MM.1S (cell line): ENCODE measurements around the gene CEACAM18.

Experiments used
- DNase-seq: peaks from one replicate; pipeline ENCODE4 v3.0.0-alpha.2; 2015
- H2AFZ ChIP-seq: fragments of 300-600 bp; sonication (generic); 2 replicates; pipeline ENCODE4 v1.6.0; 2016; ENCODE audit warnings: antibody characterized with exemption, low read length
- H3F3A ChIP-seq: fragments of 300-600 bp; sonication (generic); 2 replicates; pipeline ENCODE4 v1.6.1; 2016; ENCODE audit warnings: mild to moderate bottlenecking, antibody characterized with exemption, low read length, moderate library complexity, mixed read lengths; ENCODE audit not compliant: insufficient read depth
- H3K27ac ChIP-seq: fragments of 300-600 bp; sonication (generic); 2 replicates; pipeline ENCODE4 v1.5.1; 2016; ENCODE audit warnings: mild to moderate bottlenecking, low read length
- H3K27me3 ChIP-seq: fragments of 300-600 bp; sonication (generic); replicated peaks from 2 replicates; pipeline ENCODE4 v1.6.0; 2016; ENCODE audit warnings: low read length; ENCODE audit not compliant: insufficient read depth
- H3K36me3 ChIP-seq: fragments of 300-600 bp; sonication (generic); replicated peaks from 2 replicates; pipeline ENCODE4 v1.6.1; 2016; ENCODE audit warnings: mild to moderate bottlenecking, low read length, mixed read lengths; ENCODE audit not compliant: insufficient read depth
- H3K4me1 ChIP-seq: fragments of 300-600 bp; sonication (generic); 2 replicates; pipeline ENCODE4 v1.6.1; 2016; ENCODE audit warnings: low read length, mixed read lengths
- H3K4me2 ChIP-seq: fragments of 300-600 bp; sonication (generic); 2 replicates; pipeline ENCODE4 v1.6.0; 2016; ENCODE audit warnings: low read depth, low read length
- H3K4me3 ChIP-seq: fragments of 300-600 bp; sonication (generic); 2 replicates; pipeline ENCODE4 v1.5.1; 2016; ENCODE audit warnings: low read length, mixed read lengths
- H3K79me2 ChIP-seq: fragments of 300-600 bp; sonication (generic); 2 replicates; pipeline ENCODE4 v1.6.1; 2016; ENCODE audit warnings: mixed run types, low read length, mixed read lengths
- H3K9ac ChIP-seq: fragments of 300-600 bp; sonication (generic); 2 replicates; pipeline ENCODE4 v1.6.1; 2016; ENCODE audit warnings: low read length, mixed read lengths
- H3K9me2 ChIP-seq: fragments of 300-600 bp; sonication (generic); replicated peaks from 2 replicates; pipeline ENCODE4 v1.6.1; 2016; ENCODE audit warnings: mild to moderate bottlenecking, low read length, mixed read lengths; ENCODE audit not compliant: insufficient read depth
- H3K9me3 ChIP-seq: fragments of 300-600 bp; sonication (generic); replicated peaks from 2 replicates; pipeline ENCODE4 v1.6.1; 2016; ENCODE audit warnings: mild to moderate bottlenecking, low read length, mixed read lengths; ENCODE audit not compliant: insufficient read depth
- H4K20me1 ChIP-seq: fragments of 300-600 bp; sonication (generic); 2 replicates; pipeline ENCODE4 v1.6.1; 2016; ENCODE audit warnings: mild to moderate bottlenecking, low read length, moderate library complexity, mixed read lengths; ENCODE audit not compliant: insufficient read depth
- CTCF ChIP-seq: fragments of 300-600 bp; sonication (generic); IDR thresholded peaks from 2 replicates; pipeline ENCODE4 v1.5.1; 2016; ENCODE audit warnings: antibody characterized with exemption, low read length, mixed read lengths
- EZH2 ChIP-seq: fragments of 300-600 bp; sonication (generic); optimal IDR thresholded peaks from 2 replicates; pipeline ENCODE3; 2017; ENCODE audit warnings: low read depth, mild to moderate bottlenecking, antibody characterized with exemption, low read length, mixed read lengths
- EZH2phosphoT487 ChIP-seq: fragments of 300-600 bp; sonication (generic); IDR thresholded peaks from 2 replicates; pipeline ENCODE4 v1.6.1; 2018; ENCODE audit warnings: antibody characterized with exemption, low read length

Gene CEACAM18

GRCh38 chr19:51460164-51460992, 18.0 kb upstream of the CEACAM18 start:
- Histone ChIP-seq H3K4me2 (no peak overlapping the region), H3K27me3 (0 out of 2 replicates have a peak, but pooled peaks cover 3% of the 10 kb centered on the region)

GRCh38 chr19:51461723-51462161, 16.6 kb upstream of the CEACAM18 start:
- H3K27me3 ChIP-seq = 0 out of 2 replicates have a peak, but pooled peaks cover 3% of the 10 kb centered on the region
- H4K20me1 ChIP-seq = no peaks in the 10 kb centered on the region
- H3K27ac ChIP-seq = no peak overlapping the region
- no peak overlapping the region for H2AFZ ChIP-seq
- no peaks in the 10 kb centered on the region for H3K79me2 ChIP-seq
- no peak for DNase-seq
- no peaks in the 10 kb centered on the region for H3K9me3 ChIP-seq
- no peak overlapping the region for H3K4me3 ChIP-seq
- H3K4me2 ChIP-seq = no peak overlapping the region
- no peaks in the 10 kb centered on the region for H3K9me2 ChIP-seq
- no peaks in the 10 kb centered on the region for H3F3A ChIP-seq
- H3K4me1 ChIP-seq = no peaks in the 10 kb centered on the region
- no peak for TF ChIP-seq EZH2
- no peak for TF ChIP-seq CTCF
- no peak for TF ChIP-seq EZH2phosphoT487
- H3K9ac ChIP-seq = no peak overlapping the region
- no peaks in the 10 kb centered on the region for H3K36me3 ChIP-seq

More at GRCh38 chr19:51460164-51460992, 18.0 kb upstream of the CEACAM18 start:
- Histone ChIP-seq H3K9ac (no peak overlapping the region), H3K27ac (no peak overlapping the region), H4K20me1 (no peaks in the 10 kb centered on the region), H3K4me3 (no peak overlapping the region), H3F3A (no peaks in the 10 kb centered on the region), H2AFZ (no peak overlapping the region), H3K79me2 (no peaks in the 10 kb centered on the region), H3K9me3 (no peaks in the 10 kb centered on the region), H3K9me2 (no peaks in the 10 kb centered on the region), H3K36me3 (no peaks in the 10 kb centered on the region), H3K4me1 (no peaks in the 10 kb centered on the region)
- no peak for DNase-seq
- no peak for TF ChIP-seq CTCF
- no peak for TF ChIP-seq EZH2phosphoT487
- TF ChIP-seq EZH2 = no peak

- H3K36me3 ChIP-seq = no peaks in the 10 kb centered on the region
- H3K9me3 ChIP-seq = no peaks in the 10 kb centered on the region
- H3K79me2 ChIP-seq = no peaks in the 10 kb centered on the region
- H3F3A ChIP-seq = no peaks in the 10 kb centered on the region
- no peak for TF ChIP-seq EZH2
- TF ChIP-seq EZH2phosphoT487 = no peak
- TF ChIP-seq CTCF = no peak
- H3K27ac ChIP-seq = no peak overlapping the region
- DNase-seq = no peak
- H2AFZ ChIP-seq = no peak overlapping the region
- no peak overlapping the region for H3K9ac ChIP-seq
- 0 out of 2 replicates have a peak, but pooled peaks cover 3% of the 10 kb centered on the region for H3K27me3 ChIP-seq
- no peaks in the 10 kb centered on the region for H3K9me2 ChIP-seq
- H3K4me1 ChIP-seq = no peaks in the 10 kb centered on the region
- no peaks in the 10 kb centered on the region for H4K20me1 ChIP-seq
- H3K4me2 ChIP-seq = no peak overlapping the region
- no peak overlapping the region for H3K4me3 ChIP-seq
Measured at GRCh38 chr19:51462276-51462675, 16.1 kb upstream of the CEACAM18 start.
